GM12891 (cell line): ENCODE results near the gene ABHD16A.

Experiments
- PAX5 ChIP-seq: IDR thresholded peaks from 2 replicates; pipeline ENCODE4 v1.6.1; 2011; ENCODE audit warnings: low read length, moderate library complexity, mild to moderate bottlenecking; ENCODE audit not compliant: insufficient read depth, severe bottlenecking
- POLR2A ChIP-seq: IDR thresholded peaks from 2 replicates; pipeline ENCODE4 v1.6.1; 2011; ENCODE audit warnings: low read depth, low read length, control low read depth
- POLR2AphosphoS5 ChIP-seq: IDR thresholded peaks from 2 replicates; pipeline ENCODE4 v1.6.1; 2011; ENCODE audit warnings: low read depth, low read length, control low read depth
- POU2F2 ChIP-seq: IDR thresholded peaks from 2 replicates; pipeline ENCODE4 v1.6.1; 2011; ENCODE audit warnings: low read depth, mild to moderate bottlenecking, control low read depth, low read length, moderate library complexity
- SPI1 ChIP-seq: IDR thresholded peaks from 2 replicates; pipeline ENCODE4 v1.6.1; 2011; ENCODE audit warnings: low read depth, low read length, control low read depth
- TAF1 ChIP-seq: IDR thresholded peaks from 2 replicates; pipeline ENCODE4 v1.6.1; 2011; ENCODE audit warnings: low read depth, low read length, control low read depth

- TF ChIP-seq POLR2AphosphoS5 (no peak), POLR2A (no peak), SPI1 (no peak), TAF1 (no peak), POU2F2 (no peak), PAX5 (no peak)
Measured at GRCh38 chr6:31742894-31743293, 39.8 kb upstream of the ABHD16A start.
